ENCODE measurements around the gene GPC1.
"Not testable (repeated sequence)": the region's sequence is repeated elsewhere in the genome, so short reads cannot be mapped to it uniquely, and the experiment has no call there.

- TF ChIP-seq CTCF (IDR thresholded peaks at IDR 0.05); EZH2 (IDR thresholded peaks at IDR 0.05; ENCODE audit: borderline replicate concordance, insufficient read depth, low read depth, low read length, poor library complexity, severe bottlenecking): not testable (repeated sequence)
These were observed 59.5 kb downstream of the GPC1 start for GRCh38 chr2:240494942-240495341.
